ENCODE data around the gene CCDC38.

DNA sequence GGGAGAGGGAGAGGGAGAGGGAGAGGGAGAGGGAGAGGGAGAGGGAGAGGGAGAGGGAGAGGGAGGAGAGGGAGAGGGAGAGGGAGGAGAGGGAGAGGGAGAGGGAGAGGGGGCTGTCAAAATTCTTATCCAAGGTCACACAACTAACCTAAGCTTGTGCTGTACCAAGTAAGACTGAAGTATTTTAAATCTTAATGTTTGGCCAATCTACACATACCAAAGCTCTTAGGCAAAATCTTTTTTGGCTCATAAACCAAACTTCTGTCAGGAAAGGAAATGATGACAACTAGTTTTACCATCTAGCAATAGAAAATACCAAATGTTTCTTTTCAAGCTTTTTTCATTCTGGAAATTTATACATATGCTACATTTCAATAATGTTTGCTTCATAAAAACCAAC is 33.8 kb downstream of the CCDC38 start:
- TF ChIP-seq, protein P1, sequence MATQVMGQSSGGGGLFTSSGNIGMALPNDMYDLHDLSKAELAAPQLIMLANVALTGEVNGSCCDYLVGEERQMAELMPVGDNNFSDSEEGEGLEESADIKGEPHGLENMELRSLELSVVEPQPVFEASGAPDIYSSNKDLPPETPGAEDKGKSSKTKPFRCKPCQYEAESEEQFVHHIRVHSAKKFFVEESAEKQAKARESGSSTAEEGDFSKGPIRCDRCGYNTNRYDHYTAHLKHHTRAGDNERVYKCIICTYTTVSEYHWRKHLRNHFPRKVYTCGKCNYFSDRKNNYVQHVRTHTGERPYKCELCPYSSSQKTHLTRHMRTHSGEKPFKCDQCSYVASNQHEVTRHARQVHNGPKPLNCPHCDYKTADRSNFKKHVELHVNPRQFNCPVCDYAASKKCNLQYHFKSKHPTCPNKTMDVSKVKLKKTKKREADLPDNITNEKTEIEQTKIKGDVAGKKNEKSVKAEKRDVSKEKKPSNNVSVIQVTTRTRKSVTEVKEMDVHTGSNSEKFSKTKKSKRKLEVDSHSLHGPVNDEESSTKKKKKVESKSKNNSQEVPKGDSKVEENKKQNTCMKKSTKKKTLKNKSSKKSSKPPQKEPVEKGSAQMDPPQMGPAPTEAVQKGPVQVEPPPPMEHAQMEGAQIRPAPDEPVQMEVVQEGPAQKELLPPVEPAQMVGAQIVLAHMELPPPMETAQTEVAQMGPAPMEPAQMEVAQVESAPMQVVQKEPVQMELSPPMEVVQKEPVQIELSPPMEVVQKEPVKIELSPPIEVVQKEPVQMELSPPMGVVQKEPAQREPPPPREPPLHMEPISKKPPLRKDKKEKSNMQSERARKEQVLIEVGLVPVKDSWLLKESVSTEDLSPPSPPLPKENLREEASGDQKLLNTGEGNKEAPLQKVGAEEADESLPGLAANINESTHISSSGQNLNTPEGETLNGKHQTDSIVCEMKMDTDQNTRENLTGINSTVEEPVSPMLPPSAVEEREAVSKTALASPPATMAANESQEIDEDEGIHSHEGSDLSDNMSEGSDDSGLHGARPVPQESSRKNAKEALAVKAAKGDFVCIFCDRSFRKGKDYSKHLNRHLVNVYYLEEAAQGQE (IDR thresholded peaks at IDR 0.05) = no peak
- TF ChIP-seq, protein P2, sequence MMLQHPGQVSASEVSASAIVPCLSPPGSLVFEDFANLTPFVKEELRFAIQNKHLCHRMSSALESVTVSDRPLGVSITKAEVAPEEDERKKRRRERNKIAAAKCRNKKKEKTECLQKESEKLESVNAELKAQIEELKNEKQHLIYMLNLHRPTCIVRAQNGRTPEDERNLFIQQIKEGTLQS (IDR thresholded peaks at IDR 0.05) = no peak
